DND-41 (cell line): Measurements from ENCODE around the gene CRYBB3.

Experiments used
- CTCF ChIP-seq: IDR thresholded peaks from 2 replicates; pipeline ENCODE4 v1.5.1; 2012; ENCODE audit warnings: borderline replicate concordance, low read length, moderate library complexity, mild to moderate bottlenecking; ENCODE audit not compliant: poor library complexity, severe bottlenecking; ENCODE audit errors: extremely low read depth
- EZH2 ChIP-seq: IDR thresholded peaks from 3 replicates; pipeline ENCODE4 v1.6.1; 2012; ENCODE audit warnings: borderline replicate concordance, low read depth, mild to moderate bottlenecking, moderate library complexity, low read length, inconsistent platforms; ENCODE audit not compliant: severe bottlenecking

- TF ChIP-seq CTCF (no peak), EZH2 (no peak)
Measured at GRCh38 chr22:25159028-25159427, 40.6 kb upstream of the CRYBB3 start.
